KBM-7 (cell line): ENCODE measurements around the gene L3MBTL2.
"Not testable (repeated sequence)": the region's sequence is repeated elsewhere in the genome, so short reads cannot be mapped to it uniquely, and the experiment has no call there.

Experiments
- DNase-seq: peaks from one replicate; pipeline ENCODE4 v3.0.0-alpha.2; 2015
- in situ Hi-C: fragments of 300-500 bp; cut with MboI; formaldehyde crosslinking; loops from 2 replicates; pipeline ENCODE4 v1.14.3; 2020; ENCODE audit warnings: low sequenced_read_pairs, low pct_unique_long_range_greater_than_20kb, mixed read lengths

Gene L3MBTL2

DNA sequence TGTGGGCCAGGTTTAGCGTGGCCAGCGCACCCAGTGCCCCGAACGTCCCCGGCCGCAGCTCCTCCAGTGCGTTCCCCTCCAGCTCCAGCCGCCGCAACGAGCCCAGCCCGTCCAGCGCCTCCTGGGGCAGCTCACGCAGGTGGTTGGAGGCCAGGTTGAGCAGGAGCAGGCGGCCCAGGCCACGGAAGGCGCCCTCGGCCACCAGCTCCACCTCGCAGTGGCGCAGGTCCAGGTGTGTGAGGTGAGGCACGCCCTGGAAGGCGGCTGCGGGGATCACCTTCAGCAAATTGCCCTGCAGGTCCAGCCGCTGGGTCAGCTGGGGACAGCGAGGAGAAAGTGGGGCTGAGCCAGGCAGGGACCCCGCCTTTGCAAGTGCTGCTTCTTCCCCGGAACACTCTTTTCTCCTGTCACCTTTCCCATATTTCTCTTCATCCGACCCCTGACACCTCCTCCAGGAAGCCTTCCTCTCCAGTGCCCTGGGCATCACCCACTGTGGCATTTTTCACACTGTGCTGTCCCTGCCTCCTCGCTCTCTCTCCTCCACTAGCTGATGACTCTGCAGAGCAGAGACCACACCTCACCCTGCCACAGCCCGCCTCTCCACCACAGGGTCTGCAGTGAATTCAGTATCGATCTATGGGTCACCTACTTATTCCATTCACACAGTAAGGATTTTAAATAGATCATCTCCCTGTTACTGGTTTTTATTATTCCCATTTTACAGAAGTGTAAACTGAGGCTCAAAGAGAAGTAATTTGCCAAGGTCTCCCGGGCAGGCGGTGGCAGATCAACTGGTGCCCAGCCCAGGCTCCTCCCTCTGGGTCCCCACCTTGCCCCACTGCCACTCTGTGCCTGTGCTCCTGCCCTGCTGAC is 33.7 kb downstream of the L3MBTL2 start:
- no peak for DNase-seq
- in situ Hi-C loops, result no loop called here

DNA sequence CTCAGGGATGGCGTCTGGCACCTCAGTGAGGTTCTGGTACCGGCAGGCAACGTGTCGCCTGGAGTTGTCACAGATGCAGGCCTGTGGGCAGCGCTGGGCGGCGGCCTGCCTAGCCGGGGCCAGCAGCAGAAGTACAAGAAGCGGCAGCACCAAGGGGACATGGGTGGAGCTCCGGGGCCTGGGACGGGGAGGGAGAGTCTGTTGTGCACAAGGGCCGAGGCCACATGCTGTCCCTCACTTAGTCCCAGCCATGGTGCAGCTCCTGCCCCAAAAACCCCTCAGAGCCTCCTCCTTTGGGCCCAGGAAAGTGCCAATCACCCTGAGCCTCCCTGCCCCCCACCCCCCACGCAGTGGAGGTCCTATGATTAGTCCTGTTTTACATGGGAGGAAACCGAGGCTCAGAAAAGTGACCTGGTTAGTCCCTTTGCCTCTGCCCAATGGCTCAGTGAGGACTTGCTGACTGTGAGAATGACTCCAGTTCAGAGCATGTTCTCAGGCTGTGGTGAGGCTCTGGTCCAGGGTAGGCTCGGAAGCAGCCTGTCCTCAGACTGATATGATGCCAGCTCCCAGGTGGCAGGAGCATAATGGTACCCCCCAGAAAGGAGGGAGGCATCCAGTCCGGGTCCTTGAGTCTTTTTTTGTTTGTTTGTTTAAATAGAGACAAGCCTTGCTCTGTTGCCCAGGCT is 34.5 kb downstream of the L3MBTL2 start:
- in situ Hi-C loops, result no loop called here
- DNase-seq, result no peak

DNA sequence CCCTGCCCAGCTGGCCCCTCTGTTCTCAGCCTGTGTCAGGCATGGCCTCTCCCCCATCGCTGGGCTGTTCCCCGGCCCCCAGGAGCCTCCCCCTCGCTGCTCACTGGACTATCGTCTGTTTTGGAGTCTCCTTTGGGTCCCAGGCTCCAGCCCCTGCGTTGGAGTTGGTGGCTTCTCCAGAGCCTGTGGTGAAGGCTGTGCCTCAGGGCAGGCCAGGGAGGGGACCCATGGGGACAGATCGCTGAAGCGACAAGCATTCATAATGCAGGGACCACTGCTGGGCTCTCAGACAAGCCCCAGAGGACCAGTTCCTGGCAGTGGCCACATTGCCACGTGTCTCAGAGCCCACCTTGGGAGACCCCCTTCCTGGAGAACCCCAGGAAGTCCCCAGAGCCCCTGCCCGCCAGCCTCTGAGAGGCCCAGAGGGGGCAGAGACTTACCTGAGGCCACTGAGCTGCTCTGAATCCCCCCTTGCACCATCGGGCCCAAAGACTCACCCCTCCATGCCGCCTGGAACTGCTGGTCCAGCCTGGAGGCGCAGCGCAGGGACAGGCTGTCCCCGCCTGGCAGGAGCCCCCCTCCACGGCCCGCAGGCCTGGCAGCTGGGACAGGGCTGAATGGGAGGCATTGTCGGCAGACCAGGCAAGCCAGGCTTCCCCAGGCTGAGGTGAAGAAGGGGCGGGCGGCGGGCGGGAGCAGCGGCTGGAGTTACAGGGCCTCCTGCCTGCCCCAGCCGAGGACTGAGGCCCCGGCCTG is 35.4 kb downstream of the L3MBTL2 start, which contains the start of gene CHADL:
TSS of gene CHADL (minus strand) at position 555 of the 756 bp plus-strand sequence. CDS start at position 505, 50 bp downstream.
- in situ Hi-C loops, result no loop called here
- DNase-seq, result no peak

DNA sequence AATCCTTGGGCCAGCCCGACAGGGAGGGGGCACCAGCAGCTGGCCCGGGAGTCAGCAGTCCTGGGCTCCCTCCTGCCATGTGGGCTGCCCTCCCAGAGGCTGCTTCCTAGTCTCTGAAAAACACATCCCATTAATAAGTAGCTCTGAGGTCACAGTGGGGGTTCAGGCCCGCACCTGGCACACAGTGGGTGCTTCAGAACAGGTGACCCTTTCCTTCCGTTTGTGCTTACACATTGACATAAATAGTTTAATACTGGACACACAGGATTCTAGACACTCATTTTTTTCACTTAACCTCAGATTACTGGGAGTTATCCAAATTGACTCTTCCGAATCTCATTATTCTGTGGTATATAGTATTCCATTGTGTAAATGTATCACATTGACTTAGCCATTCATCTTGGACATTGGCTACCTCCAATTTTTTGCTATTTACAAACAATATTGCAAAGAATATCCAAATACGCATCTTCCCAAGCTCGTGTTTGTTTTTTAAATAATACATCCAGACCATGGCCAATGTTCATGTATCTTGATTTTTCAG is 36.1 kb downstream of the L3MBTL2 start:
- in situ Hi-C loops, result no loop called here
- DNase-seq, result no peak

GRCh38 chr22:41242396-41243117 is 37.4 kb downstream of the L3MBTL2 start:
- DNase-seq, result no peak
- in situ Hi-C loops, result no loop called here

GRCh38 chr22:41243361-41243760 is 38.2 kb downstream of the L3MBTL2 start:
- in situ Hi-C loops, result no loop called here
- DNase-seq, result no peak

DNA sequence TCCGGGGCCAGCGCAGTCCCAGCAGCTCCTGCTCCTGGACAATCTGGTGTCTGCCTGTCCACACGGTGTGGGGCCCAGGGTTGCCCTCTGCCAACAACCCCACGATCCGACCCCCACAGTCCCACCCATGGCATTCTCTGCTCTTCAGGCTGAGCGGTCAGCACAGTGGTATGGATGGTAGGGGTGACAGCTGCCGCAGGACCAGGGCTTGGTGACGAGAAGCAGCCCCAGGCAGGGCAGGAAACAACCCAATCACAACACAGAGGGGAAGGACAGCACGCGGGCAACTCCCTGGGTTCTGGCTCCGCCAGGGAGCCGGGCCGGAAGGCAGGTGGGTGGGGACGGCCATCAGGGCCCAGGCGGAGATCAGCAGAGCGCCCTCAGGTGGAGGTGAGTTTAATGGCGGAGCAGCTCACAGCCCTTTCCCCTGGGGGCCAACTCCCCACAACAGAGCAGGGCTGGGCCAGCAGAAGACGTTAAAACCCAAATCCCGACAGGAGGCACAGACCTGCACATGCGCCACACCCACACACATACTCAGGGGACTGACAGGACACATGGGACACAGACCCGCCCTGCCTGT is 40.9 kb downstream of the L3MBTL2 start:
- in situ Hi-C loops, result no loop called here
- no peak for DNase-seq

GRCh38 chr22:41247703-41248102 is 42.6 kb downstream of the L3MBTL2 start:
- in situ Hi-C loops, result no loop called here
- no peak for DNase-seq

- in situ Hi-C loops, result no loop called here
Measured at GRCh38 chr22:41248314-41248713, 43.2 kb downstream of the L3MBTL2 start.

DNA sequence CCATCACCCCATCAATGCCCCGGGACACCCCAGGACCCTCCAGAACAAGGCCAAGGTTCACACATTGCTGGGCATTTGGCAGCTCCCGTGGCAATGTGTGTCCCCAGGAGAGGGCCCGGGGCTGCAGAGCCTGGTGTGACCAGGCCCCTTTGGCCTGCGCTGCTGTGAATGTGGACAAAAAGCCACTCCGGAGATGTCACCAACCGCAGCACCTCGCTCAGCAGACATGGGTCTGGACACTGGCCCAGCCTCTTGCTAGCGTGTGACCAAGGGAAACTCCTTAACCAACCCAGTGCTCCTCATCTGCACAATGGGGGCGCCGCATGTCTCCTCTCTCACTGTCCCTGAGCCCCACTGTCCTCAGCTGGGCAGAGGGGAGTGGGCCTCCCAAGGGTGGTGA is 43.6 kb downstream of the L3MBTL2 start:
- in situ Hi-C loops, result no loop called here
- no peak for DNase-seq

More at GRCh38 chr22:41248314-41248713, 43.2 kb downstream of the L3MBTL2 start:
- no peak for DNase-seq

GRCh38 chr22:41249442-41249841 is 44.3 kb downstream of the L3MBTL2 start:
- in situ Hi-C loops, result no loop called here
- no peak for DNase-seq

- no peak for DNase-seq
- in situ Hi-C loops, result no loop called here
Measured at GRCh38 chr22:41250127-41250526, 45.0 kb downstream of the L3MBTL2 start.

DNA sequence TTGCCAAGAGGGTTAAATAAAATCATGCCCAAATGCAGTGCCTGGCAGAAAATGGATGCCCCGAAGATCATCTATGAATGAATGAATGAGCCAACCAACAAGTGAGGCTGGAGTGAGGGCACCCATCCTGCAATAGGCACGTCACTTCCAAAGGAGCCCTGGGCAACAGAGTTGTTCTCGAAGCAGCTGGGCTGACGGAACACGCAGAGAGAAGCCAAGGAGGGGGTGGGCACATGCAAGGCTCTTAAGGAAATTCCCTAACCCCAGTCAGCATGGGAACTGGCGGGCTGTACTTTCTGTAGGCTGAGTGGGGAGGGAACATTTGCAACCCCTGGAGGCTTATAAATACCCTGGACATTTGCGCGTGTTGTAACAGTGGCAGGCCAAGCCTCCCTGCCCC is 47.3 kb downstream of the L3MBTL2 start:
- in situ Hi-C loops, result no loop called here
- DNase-seq, result no peak

DNA sequence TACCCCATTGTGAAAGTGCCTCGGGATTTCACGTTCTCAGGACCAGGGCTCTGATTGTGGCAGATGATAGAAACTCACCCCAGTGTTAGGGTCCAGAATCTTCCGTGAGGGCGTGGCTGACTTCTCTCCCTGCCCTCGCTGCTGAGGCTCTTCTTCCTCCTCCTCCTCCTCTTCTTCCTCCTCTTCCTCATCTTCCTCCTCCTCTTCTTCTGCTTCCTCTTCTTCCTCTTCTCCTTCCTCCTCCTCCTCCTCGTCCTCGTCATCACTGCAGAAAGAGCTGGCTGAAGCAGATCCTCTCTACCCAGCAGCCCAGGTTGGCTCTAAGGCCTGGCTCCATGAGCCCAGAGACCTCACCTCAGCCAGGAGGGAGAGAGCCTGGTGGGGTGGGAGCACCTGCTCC is 49.1 kb downstream of the L3MBTL2 start:
- in situ Hi-C loops, result no loop called here

DNA sequence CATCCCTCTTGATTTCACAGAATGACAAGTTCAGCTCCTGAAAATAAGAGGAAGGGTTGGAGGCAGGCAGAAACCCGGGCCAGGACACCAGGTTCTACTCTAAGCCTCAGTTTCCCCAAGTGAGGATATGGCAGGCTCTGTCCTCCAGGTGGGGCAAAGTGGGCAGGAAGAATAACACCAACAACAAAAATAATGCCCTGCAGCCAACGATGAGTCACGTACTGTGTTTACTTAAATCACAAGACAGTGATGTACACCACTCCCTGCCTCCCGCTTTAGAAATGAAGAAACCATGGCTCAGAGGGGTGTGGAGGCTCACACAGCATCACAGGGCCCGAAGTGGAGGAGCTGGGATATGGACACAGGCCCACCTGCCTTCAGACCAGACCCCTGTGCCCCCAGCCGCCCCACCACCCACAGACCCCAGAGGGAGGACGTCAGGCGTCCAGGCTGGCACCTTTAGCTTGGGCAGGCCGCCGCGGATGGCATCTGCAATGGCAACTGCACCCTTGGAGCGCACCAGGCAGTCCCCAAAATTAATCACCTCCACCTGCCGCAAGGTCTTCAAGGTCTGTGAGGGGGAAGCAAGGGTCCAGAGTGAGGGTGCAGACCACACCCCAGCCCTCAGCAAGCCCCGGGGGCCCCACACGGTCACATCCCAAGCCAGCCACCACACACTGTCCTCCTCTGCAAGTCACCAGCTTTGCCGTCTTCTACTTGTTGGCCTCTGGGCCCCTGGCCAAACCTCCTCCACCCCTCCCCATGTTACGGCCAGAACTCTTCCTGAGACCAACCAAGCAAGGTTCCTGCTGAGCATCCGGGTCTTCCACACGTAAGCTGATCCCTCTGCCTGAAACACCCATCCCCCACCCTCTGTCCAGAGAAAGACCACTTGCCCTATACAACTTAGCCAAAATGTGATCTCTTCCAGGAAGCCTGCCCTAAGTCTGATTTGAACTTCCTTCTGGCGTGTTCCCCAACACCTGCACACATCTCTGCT is 51.4 kb downstream of the L3MBTL2 start:
- DNase-seq, result no peak

More for the DNA sequence above, 49.1 kb downstream of the L3MBTL2 start:
- no peak for DNase-seq

DNA sequence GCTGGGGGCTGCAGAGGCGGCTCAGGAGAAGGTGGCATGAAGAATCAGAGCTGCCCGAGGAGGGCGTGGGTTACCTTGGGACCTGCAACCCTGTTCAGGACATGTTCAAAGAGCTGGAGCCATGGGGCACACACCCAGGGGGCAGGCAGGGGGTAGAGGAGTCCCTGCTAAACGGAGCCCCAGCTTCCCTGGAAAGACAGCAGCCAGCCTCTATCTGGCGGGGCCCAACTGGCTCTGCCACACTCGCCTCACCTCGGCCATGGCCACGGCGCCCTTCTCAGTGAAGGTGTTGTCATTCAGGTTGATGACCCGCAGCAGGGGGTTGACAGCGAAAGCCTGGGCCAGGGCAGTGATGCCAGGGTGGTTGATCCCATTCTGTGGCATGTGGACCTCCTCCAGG is 52.6 kb downstream of the L3MBTL2 start:
- DNase-seq, result no peak
- in situ Hi-C loops, result no loop called here

More for the DNA sequence above, 51.4 kb downstream of the L3MBTL2 start:
- in situ Hi-C loops, result no loop called here

- DNase-seq, in situ Hi-C loops: not testable (repeated sequence)
Measured at GRCh38 chr22:41259756-41260155, 54.6 kb downstream of the L3MBTL2 start.
